ENCODE results near the gene TRIM2. TPM values are rescaled to one million over a fixed set of nuclear protein-coding genes. Genes with fewer than 3 reads are reported as not detected.

Gene TRIM2
- total and polyA plus RNA-seq, 4 donors = 3.4 to 15.5 (median 8.9) TPM

GRCh38 chr4:153371701-153372234, 167.5 kb downstream of the TRIM2 start:
- Histone ChIP-seq H3K9me3 (ENCODE audit: control insufficient read depth in 4 of 4, low read length in 3 of 4) (no peaks in the 10 kb centered on the region), H3K27ac (ENCODE audit: low read depth in 1 of 2, low read length in 2 of 2) (no peak overlapping the region), H3K4me3 (ENCODE audit: low read depth in 1 of 3, low read length in 3 of 3) (no peak overlapping the region), H3K36me3 (ENCODE audit: control insufficient read depth in 4 of 4, insufficient read depth in 3 of 4, low read depth in 1 of 4, low read length in 3 of 4) (no peaks in the 10 kb centered on the region), H3K9ac (ENCODE audit: low read depth in 1 of 2, low read length in 2 of 2) (no peak overlapping the region), H3K4me1 (ENCODE audit: control insufficient read depth in 4 of 4, insufficient read depth in 4 of 4, low read length in 3 of 4) (no peaks in the 10 kb centered on the region), H3K27me3 (ENCODE audit: control insufficient read depth in 4 of 4, insufficient read depth in 4 of 4, low read length in 3 of 4) (no peaks in the 10 kb centered on the region)
- DNase-seq (ENCODE audit: low spot score) = no peak
- TF ChIP-seq CTCF (IDR thresholded peaks at IDR 0.05; ENCODE audit: low read depth, low read length, missing input control) = no peak
- TF ChIP-seq RXRA (IDR thresholded peaks at IDR 0.05) = no peak
- WGBS = 94% methylated on average over 6 of the region's 6 CpGs

GRCh38 chr4:153372967-153373562, 168.8 kb downstream of the TRIM2 start:
- Histone ChIP-seq H3K4me3 (ENCODE audit: low read depth in 1 of 3, low read length in 3 of 3) (no peak overlapping the region), H3K9ac (ENCODE audit: low read depth in 1 of 2, low read length in 2 of 2) (no peak overlapping the region), H3K36me3 (ENCODE audit: control insufficient read depth in 4 of 4, insufficient read depth in 3 of 4, low read depth in 1 of 4, low read length in 3 of 4) (no peaks in the 10 kb centered on the region), H3K4me1 (ENCODE audit: control insufficient read depth in 4 of 4, insufficient read depth in 4 of 4, low read length in 3 of 4) (no peaks in the 10 kb centered on the region), H3K9me3 (ENCODE audit: control insufficient read depth in 4 of 4, low read length in 3 of 4) (no peaks in the 10 kb centered on the region), H3K27me3 (ENCODE audit: control insufficient read depth in 4 of 4, insufficient read depth in 4 of 4, low read length in 3 of 4) (no peaks in the 10 kb centered on the region), H3K27ac (ENCODE audit: low read depth in 1 of 2, low read length in 2 of 2) (no peak overlapping the region)
- TF ChIP-seq REST (IDR thresholded peaks at IDR 0.05) (no peak), MAX (IDR thresholded peaks at IDR 0.05) (no peak), ATF3 (IDR thresholded peaks at IDR 0.05) (no peak), FOXA2 (IDR thresholded peaks at IDR 0.05) (no peak), FOXA1 (IDR thresholded peaks at IDR 0.05) (no peak), SP1 (IDR thresholded peaks at IDR 0.05) (no peak), HNF4A (conservative IDR thresholded peaks at IDR 0.05) (no peak), HNF4G (IDR thresholded peaks at IDR 0.05) (no peak)
- DNase-seq (ENCODE audit: low spot score) = no peak
- 96% methylated on average over 1 of the region's 1 CpG for WGBS

- 87% methylated on average over 2 of the region's 2 CpGs for WGBS
- no peak for DNase-seq (ENCODE audit: low spot score)
- no peak overlapping the region for H3K9ac ChIP-seq (ENCODE audit: low read depth in 1 of 2, low read length in 2 of 2)
- no peaks in the 10 kb centered on the region for H3K9me3 ChIP-seq (ENCODE audit: control insufficient read depth in 4 of 4, low read length in 3 of 4)
- no peaks in the 10 kb centered on the region for H3K4me1 ChIP-seq (ENCODE audit: control insufficient read depth in 4 of 4, insufficient read depth in 4 of 4, low read length in 3 of 4)
- H3K27me3 ChIP-seq (ENCODE audit: control insufficient read depth in 4 of 4, insufficient read depth in 4 of 4, low read length in 3 of 4) = no peaks in the 10 kb centered on the region
- H3K36me3 ChIP-seq (ENCODE audit: control insufficient read depth in 4 of 4, insufficient read depth in 3 of 4, low read depth in 1 of 4, low read length in 3 of 4) = no peaks in the 10 kb centered on the region
- no peak overlapping the region for H3K4me3 ChIP-seq (ENCODE audit: low read depth in 1 of 3, low read length in 3 of 3)
- H3K27ac ChIP-seq (ENCODE audit: low read depth in 1 of 2, low read length in 2 of 2) = no peak overlapping the region
- TF ChIP-seq NR2F2 (IDR thresholded peaks at IDR 0.05) = no peak
- no peak for TF ChIP-seq REST (IDR thresholded peaks at IDR 0.05)
These were observed 170.2 kb downstream of the TRIM2 start for GRCh38 chr4:153374442-153374841.

Data from liver (tissue), 9 donors.